K562 (cell line): ENCODE results near the gene IL6ST. TPM values are rescaled to one million over a fixed set of nuclear protein-coding genes. Genes with fewer than 3 reads are reported as not detected.
A peak's percentile ranks its signal among the peaks of the same experiment; 100 is the strongest.
"Not testable (repeated sequence)": the region's sequence is repeated elsewhere in the genome, so short reads cannot be mapped to it uniquely, and the experiment has no call there.

Source experiments
- ATAC-seq: fragments of 200-7000 bp; cut with Tn5 transposase; 3 replicates; pipeline ENCODE4 v1.9.1; 2020; ENCODE audit warnings: moderate library complexity
- BruUV-seq: library from RNA; stranded (reverse); fragments of 400-500 nt; replicated peaks from 2 replicates; lab custom pipeline; 2021; lab: Mats Ljungman, UMichigan
- CTCF ChIA-PET: fragments of 300-600 bp; formaldehyde crosslinking; extraction: SDS; loops from one replicate; lab custom pipeline; 2021; ENCODE audit warnings: low intra/inter-chr PET ratio; lab: Yijun Ruan, JAX
- POLR2A ChIA-PET: fragments of 300-600, 350-650 bp; sonication (Branson Sonifier 250); formaldehyde crosslinking; extraction: SDS; loops from one replicate; lab custom pipeline; 2021; ENCODE audit warnings: antibody characterized with exemption, inconsistent platforms; lab: Yijun Ruan, JAX
- DNase-seq, 4 experiments: peaks; one replicate each; pipeline versions ENCODE4 v3.0.0 to v3.0.0-alpha.2; 2011 to 2018; ENCODE audit warnings: low spot score in 3 of 4, mixed read lengths in 3 of 4; ENCODE audit errors: extremely low read depth in 1 of 4
- FAIRE-seq: peaks from 2 replicates; lab custom pipeline; 2011; peaks lifted over from hg19 to GRCh38; lab: Jason Lieb, UNC
- H2AFZ ChIP-seq: 2 replicates; pipeline ENCODE4 v1.6.0; 2011; ENCODE audit warnings: low read depth, low read length, control low read depth, inconsistent platforms
- H3K27ac ChIP-seq: fragments of 200-600 bp; 3 replicates; pipeline ENCODE4 v1.8.0; 2011; ENCODE audit warnings: low read depth, mild to moderate bottlenecking, control low read depth, inconsistent platforms, low read length, moderate library complexity, mixed read lengths; ENCODE audit errors: extremely low read depth
- H3K27me3 ChIP-seq, 2 experiments: fragments of 300-600 bp in 1 of 2; 2 replicates in 1 of 2; 3 replicates in 1 of 2; pipeline versions ENCODE4 v1.6.0 to v1.8.0; 2011; ENCODE audit warnings: inconsistent platforms in 2 of 2, low read length in 2 of 2, mild to moderate bottlenecking in 1 of 2, mixed read lengths in 1 of 2, moderate library complexity in 1 of 2; ENCODE audit not compliant: control insufficient read depth in 2 of 2, insufficient read depth in 2 of 2
- H3K36me3 ChIP-seq: fragments of 300-600 bp; 3 replicates; pipeline ENCODE4 v1.8.0; 2011; ENCODE audit warnings: mild to moderate bottlenecking, low read length, inconsistent platforms; ENCODE audit not compliant: control insufficient read depth, insufficient read depth
- H3K4me1 ChIP-seq, 2 experiments: fragments of 200-600 bp in 1 of 2; replicated peaks in 1 of 2; 2 replicates in 1 of 2; 3 replicates in 1 of 2; pipeline versions ENCODE4 v1.5.1 to v1.8.0; 2011; ENCODE audit warnings: inconsistent platforms in 2 of 2, low read length in 2 of 2, mild to moderate bottlenecking in 1 of 2, mixed read lengths in 1 of 2, moderate library complexity in 1 of 2; ENCODE audit not compliant: control insufficient read depth in 2 of 2, insufficient read depth in 2 of 2
- H3K4me2 ChIP-seq: 2 replicates; pipeline ENCODE4 v1.6.1; 2011; ENCODE audit warnings: low read length, control low read depth, inconsistent platforms, mixed read lengths; ENCODE audit not compliant: insufficient read depth
- H3K4me3 ChIP-seq: fragments of 200-600 bp; sonication (generic), shearing (Covaris generic); 2 replicates; pipeline ENCODE4 v1.5.1; 2016; ENCODE audit warnings: control low read depth, inconsistent platforms
- H3K79me2 ChIP-seq: fragments of 200-600 bp; 3 replicates; pipeline ENCODE4 v1.8.0; 2011; ENCODE audit warnings: low read length, inconsistent platforms; ENCODE audit not compliant: control insufficient read depth, insufficient read depth
- H3K9ac ChIP-seq, 2 experiments: 2 replicates each; pipeline versions ENCODE4 v1.6.0 to v1.6.1; 2011; ENCODE audit warnings: low read depth in 2 of 2, low read length in 2 of 2, control low read depth in 1 of 2, inconsistent platforms in 1 of 2, mild to moderate bottlenecking in 1 of 2, mixed read lengths in 1 of 2; ENCODE audit not compliant: insufficient read depth in 1 of 2
- H3K9me1 ChIP-seq: one replicate; pipeline ENCODE4 v1.6.0; 2011; ENCODE audit warnings: inconsistent platforms, mild to moderate bottlenecking, low read length, moderate library complexity; ENCODE audit not compliant: control insufficient read depth, insufficient read depth
- H3K9me3 ChIP-seq: replicated peaks from 2 replicates; pipeline ENCODE4 v1.5.1; 2011; ENCODE audit warnings: low read depth, low read length, inconsistent platforms; ENCODE audit not compliant: control insufficient read depth, insufficient read depth
- H4K20me1 ChIP-seq: replicated peaks from 2 replicates; pipeline ENCODE4 v1.6.1; 2011; ENCODE audit warnings: low read length, inconsistent platforms, mixed read lengths; ENCODE audit not compliant: control insufficient read depth, insufficient read depth
- BCOR ChIP-seq: fragments of 450-650 bp; IDR thresholded peaks from 2 replicates; pipeline ENCODE4 v1.6.1; 2016
- ESRRB ChIP-seq: fragments of 250-450 bp; sonication (Bioruptor Pico); IDR thresholded peaks from 2 replicates; pipeline ENCODE4 v1.5.0; 2020; ENCODE audit warnings: mild to moderate bottlenecking, moderate library complexity, borderline replicate concordance
- RFX1 ChIP-seq: fragments of 450-650 bp; IDR thresholded peaks from 2 replicates; pipeline ENCODE4 v1.6.1; 2016; ENCODE audit warnings: mild to moderate bottlenecking, moderate library complexity
- ZNF146 ChIP-seq: IDR thresholded peaks from one replicate; pipeline ENCODE4 v1.6.1; 2018; ENCODE audit warnings: missing compliant biosample characterization; ENCODE audit not compliant: unreplicated experiment
- WGBS: fragments of 100-300 bp; shearing (Covaris generic); methylation state at CpG from one replicate; pipeline ENCODE4 v1.1.6; 2016; ENCODE audit warnings: low coverage, mixed read lengths; ENCODE audit not compliant: insufficient coverage; ENCODE audit errors: missing lambda C conversion rate; 5-methylcytosine and 5-hydroxymethylcytosine counted together
- in situ Hi-C: fragments of 300-500 bp; cut with MboI; formaldehyde crosslinking; loops from 4 replicates; pipeline ENCODE4 v1.15.0; 2018; ENCODE audit warnings: inconsistent platforms, mixed read lengths
- intact Hi-C: fragments of 100-400 bp; cut with micrococcal nuclease; formaldehyde crosslinking; loops from 2 replicates; pipeline ENCODE4 v1.14.2; 2022
- polyA plus RNA-seq, 8 experiments: library from polyadenylated mRNA; depleted of rRNA in 4 of 8; stranded (reverse) in 5 of 8; unstranded in 3 of 8; fragments of >200 nt; fragmentation: Nextera tagmentation in 2 of 8; fragmentation: Illumina TruSeq in 1 of 8; extraction: Ambion mirVana in 2 of 8; extraction: Trizol in 1 of 8; gene quantifications; 2 replicates each; pipeline versions ENCODE4 v1.2.1 to v1.2.3, GENCODE V29; 2011 to 2014; ENCODE audit warnings: inconsistent platforms in 1 of 8, missing spikeins in 1 of 8
- total RNA-seq, 7 experiments: library from RNA; depleted of rRNA in 6 of 7; stranded (reverse); fragments of >200 nt in 6 of 7; fragmentation: Illumina TruSeq in 2 of 7; extraction: Trizol in 2 of 7; gene quantifications; 2 replicates each; pipeline versions ENCODE4 v1.2.1 to v1.2.3, GENCODE V29; 2011 to 2021; ENCODE audit warnings: low replicate concordance in 1 of 7
- TF ChIP-seq, protein P1 (sequence below): IDR thresholded peaks from 2 replicates; pipeline ENCODE4 v1.6.1; 2014; ENCODE audit warnings: antibody characterized with exemption
- TF ChIP-seq, protein P2 (sequence below): sonication (generic); formaldehyde crosslinking; IDR thresholded peaks from 2 replicates; pipeline ENCODE4 v1.8.0; 2022; ENCODE audit warnings: mild to moderate bottlenecking, low read depth, missing genetic modification reagents

Gene IL6ST
- total and polyA plus RNA-seq, 9 of the 15 experiments (the other 6 are each of a cell fraction or from before 2014, with no cell fraction given): 2.0 to 27.0 (median 7.9) TPM

DNA sequence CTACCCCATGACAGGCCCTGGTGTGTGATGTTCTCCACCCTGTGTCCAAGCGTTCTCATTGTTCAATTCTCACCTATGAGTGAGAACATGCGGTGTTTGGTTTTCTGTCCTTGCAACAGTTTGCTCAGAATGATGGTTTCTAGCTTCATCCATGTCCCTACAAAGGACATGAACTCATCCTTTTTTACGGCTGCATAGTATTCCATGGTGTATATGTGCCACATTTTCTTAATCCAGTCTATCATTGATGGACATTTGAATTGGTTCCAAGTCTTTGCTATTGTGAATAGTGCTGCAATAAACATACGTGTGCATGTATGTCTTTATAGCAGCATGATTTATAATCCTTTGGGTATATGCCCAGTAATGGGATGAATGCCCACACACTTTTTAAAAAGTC, 3.9 kb downstream of the IL6ST start:
- DNase-seq, H3K27me3 ChIP-seq, H4K20me1 ChIP-seq, H3K9me3 ChIP-seq, H3K9me1 ChIP-seq, H3K4me3 ChIP-seq, H3K4me2 ChIP-seq, H3K9ac ChIP-seq, CTCF ChIA-PET, H3K27ac ChIP-seq, ATAC-seq, in situ Hi-C loops, FAIRE-seq, BruUV-seq, H2AFZ ChIP-seq, H3K36me3 ChIP-seq: not testable (repeated sequence)
- POLR2A ChIA-PET: interaction anchor here (1.0 to 1.6 kb wide), 2 partner anchors 8 to 10 kb away, joined by 4 to 7 read pairs; no protein-coding TSS in a partner anchor
- WGBS: 100% methylated on average over 1 of the region's 4 CpGs
- peaks cover 75% of the 10 kb centered on the region for H3K79me2 ChIP-seq
- TF ChIP-seq ZNF146 (CRISPR knock-in tag): peak; percentile 58
- TF ChIP-seq BCOR: peak; percentile 43; the same call in 1 of the 2 replicates
- intact Hi-C loops: loop anchor here (5.0 kb wide), 1 partner anchor 46 kb away; no protein-coding TSS in a partner anchor
- peaks cover 7 to 16% of the 10 kb centered on the region in 2 experiments; a peak in 3 of 5 replicates for H3K4me1 ChIP-seq

DNA sequence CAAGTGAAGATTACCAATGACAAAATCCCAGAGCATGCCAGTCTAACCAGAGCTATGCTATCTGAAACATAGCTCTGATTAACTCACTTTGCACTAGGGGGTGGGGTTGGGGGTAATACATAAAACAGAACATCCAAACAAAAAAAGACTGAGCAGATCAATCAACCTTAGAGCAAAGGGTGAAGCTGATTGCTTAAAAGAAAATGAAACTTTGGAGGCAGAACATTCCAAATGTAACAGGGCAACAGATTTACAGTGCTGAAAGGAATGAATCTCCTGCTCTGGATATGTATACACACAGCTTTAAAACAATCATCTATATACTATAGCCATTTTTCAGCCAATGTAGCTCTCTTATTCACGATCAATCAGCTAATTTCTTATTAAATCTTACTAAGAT, 4.9 kb downstream of the IL6ST start:
- H3K9me1 ChIP-seq: no peaks in the 10 kb centered on the region
- 75% methylated on average over 1 of the region's 1 CpG for WGBS
- POLR2A ChIA-PET: interaction anchor here (1.4 kb wide), 1 partner anchor 10 kb away, joined by 6 read pairs; no protein-coding TSS in a partner anchor
- CTCF ChIA-PET: no interaction called here
- H3K27me3 ChIP-seq: no peaks in the 10 kb centered on the region
- H3K9me3 ChIP-seq: no peaks in the 10 kb centered on the region
- H3K4me1 ChIP-seq: peaks cover 4 to 14% of the 10 kb centered on the region in 2 experiments; a peak in 3 of 5 replicates
- no peak overlapping the region for H2AFZ ChIP-seq
- H3K79me2 ChIP-seq: peaks cover 76% of the 10 kb centered on the region
- no peak for FAIRE-seq
- intact Hi-C loops (loop anchor here (5.0 kb wide), 1 partner anchor 47 kb away; no protein-coding TSS in a partner anchor), in situ Hi-C loops (no loop called here)
- peaks cover 2% of the 10 kb centered on the region; the same call in 1 of the 3 replicates for H3K36me3 ChIP-seq
- H3K9ac ChIP-seq: no peak overlapping the region
- no peak for DNase-seq
- ATAC-seq: no peak
- TF ChIP-seq, protein P1, sequence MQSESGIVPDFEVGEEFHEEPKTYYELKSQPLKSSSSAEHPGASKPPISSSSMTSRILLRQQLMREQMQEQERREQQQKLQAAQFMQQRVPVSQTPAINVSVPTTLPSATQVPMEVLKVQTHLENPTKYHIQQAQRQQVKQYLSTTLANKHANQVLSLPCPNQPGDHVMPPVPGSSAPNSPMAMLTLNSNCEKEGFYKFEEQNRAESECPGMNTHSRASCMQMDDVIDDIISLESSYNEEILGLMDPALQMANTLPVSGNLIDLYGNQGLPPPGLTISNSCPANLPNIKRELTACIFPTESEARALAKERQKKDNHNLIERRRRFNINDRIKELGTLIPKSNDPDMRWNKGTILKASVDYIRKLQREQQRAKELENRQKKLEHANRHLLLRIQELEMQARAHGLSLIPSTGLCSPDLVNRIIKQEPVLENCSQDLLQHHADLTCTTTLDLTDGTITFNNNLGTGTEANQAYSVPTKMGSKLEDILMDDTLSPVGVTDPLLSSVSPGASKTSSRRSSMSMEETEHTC: no peak
- TF ChIP-seq RFX1 (no peak), ESRRB (CRISPR knock-in tag) (no peak)
- TF ChIP-seq, protein P2, sequence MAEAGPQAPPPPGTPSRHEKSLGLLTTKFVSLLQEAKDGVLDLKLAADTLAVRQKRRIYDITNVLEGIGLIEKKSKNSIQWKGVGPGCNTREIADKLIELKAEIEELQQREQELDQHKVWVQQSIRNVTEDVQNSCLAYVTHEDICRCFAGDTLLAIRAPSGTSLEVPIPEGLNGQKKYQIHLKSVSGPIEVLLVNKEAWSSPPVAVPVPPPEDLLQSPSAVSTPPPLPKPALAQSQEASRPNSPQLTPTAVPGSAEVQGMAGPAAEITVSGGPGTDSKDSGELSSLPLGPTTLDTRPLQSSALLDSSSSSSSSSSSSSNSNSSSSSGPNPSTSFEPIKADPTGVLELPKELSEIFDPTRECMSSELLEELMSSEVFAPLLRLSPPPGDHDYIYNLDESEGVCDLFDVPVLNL: no peak
- H3K27ac ChIP-seq: no peak overlapping the region
- no peaks in the 10 kb centered on the region for H4K20me1 ChIP-seq
- H3K4me2 ChIP-seq: no peak overlapping the region
- no peak overlapping the region for H3K4me3 ChIP-seq
- BruUV-seq: no TSS peak
